Aortic smooth muscle cell (primary cell): ENCODE measurements around the gene VPS45. TPM values are rescaled to one million over a fixed set of nuclear protein-coding genes. Genes with fewer than 3 reads are reported as not detected.

ENCODE experiments used
- total RNA-seq: library from RNA; depleted of rRNA; stranded (reverse); fragments of >200 nt; gene quantifications from 2 replicates; pipeline ENCODE4 v1.2.3, GENCODE V29; 2014

VPS45 gene, protein sequence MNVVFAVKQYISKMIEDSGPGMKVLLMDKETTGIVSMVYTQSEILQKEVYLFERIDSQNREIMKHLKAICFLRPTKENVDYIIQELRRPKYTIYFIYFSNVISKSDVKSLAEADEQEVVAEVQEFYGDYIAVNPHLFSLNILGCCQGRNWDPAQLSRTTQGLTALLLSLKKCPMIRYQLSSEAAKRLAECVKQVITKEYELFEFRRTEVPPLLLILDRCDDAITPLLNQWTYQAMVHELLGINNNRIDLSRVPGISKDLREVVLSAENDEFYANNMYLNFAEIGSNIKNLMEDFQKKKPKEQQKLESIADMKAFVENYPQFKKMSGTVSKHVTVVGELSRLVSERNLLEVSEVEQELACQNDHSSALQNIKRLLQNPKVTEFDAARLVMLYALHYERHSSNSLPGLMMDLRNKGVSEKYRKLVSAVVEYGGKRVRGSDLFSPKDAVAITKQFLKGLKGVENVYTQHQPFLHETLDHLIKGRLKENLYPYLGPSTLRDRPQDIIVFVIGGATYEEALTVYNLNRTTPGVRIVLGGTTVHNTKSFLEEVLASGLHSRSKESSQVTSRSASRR
- total RNA-seq: 38.0 and 43.8 TPM in 2 replicates

DNA sequence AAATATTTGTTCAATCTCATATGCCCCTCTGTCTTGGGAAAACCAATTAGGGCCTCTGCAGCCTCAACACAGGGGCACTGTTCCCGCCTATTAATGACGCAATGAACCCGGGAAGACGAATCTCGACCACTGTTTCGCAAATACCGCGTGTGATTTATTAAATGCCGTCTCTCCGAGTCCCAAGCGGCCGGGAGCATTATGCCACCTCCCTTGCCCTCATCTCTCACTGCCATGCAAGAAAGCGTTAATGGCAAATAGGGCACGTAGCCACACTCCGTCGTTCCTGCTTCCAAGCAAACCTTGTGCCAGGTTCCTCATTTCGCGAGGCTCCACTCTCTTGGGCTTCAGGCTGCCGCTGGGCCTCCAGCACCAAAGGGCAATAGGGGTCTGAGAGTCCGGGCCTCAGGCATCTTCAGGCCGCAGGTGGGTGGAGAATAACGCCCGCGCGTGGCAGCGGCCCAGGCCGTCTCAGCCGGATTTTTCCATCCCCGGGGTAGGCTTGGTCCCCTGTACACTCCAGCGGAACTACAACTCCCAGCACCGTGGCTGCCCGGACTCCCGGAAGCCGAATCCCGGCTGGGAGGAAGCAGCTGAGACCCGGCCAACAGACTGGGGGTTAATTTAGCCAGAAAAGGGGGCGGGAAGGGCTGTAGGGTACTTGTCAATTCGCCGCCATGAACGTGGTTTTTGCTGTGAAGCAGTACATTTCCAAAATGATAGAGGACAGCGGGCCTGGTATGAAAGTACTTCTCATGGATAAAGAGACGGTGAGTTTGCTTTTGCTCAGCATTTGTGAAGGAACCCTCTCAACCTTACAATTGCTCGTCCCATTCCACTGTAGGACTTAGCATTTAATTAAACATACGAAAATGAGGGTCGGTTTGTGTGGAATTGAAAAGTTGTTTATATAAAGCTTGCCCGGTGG lies at the start of gene VPS45:
Gene VPS45, plus strand, starts transcription at position 593 of the 925 bp plus-strand sequence. Its CDS starts 82 bp downstream, at position 675.

GRCh38 chr1:150149271-150150132 lies 81.9 kb downstream of the VPS45 start, which contains the start of gene PLEKHO1:
PLEKHO1 (plus strand) TSS chr1:150149916; CDS start chr1:150150258, 342 bp downstream.

Other genes starting within 250 kb of the VPS45 start
- gene BOLA1, start 168.2 kb upstream of the VPS45 start, total RNA-seq: 7.3 and 9.1 TPM in 2 replicates
- 5.8 and 7.5 TPM in 2 replicates for gene SV2A, start 149.9 kb upstream of the VPS45 start, total RNA-seq
- gene SF3B4, start 140.0 kb upstream of the VPS45 start, total RNA-seq: 8.5 and 14.7 TPM in 2 replicates
- gene MTMR11, start 130.9 kb upstream of the VPS45 start, total RNA-seq: 6.3 and 10.1 TPM in 2 replicates
- 13.5 and 14.2 TPM in 2 replicates for gene OTUD7B, start 57.0 kb upstream of the VPS45 start, total RNA-seq
- gene PLEKHO1, start 82.1 kb downstream of the VPS45 start, total RNA-seq: 39.2 and 41.2 TPM in 2 replicates
- gene ANP32E, start 168.3 kb downstream of the VPS45 start, total RNA-seq: 28.8 and 36.5 TPM in 2 replicates
- not detected in 2 replicates for gene CA14, start 190.0 kb downstream of the VPS45 start, total RNA-seq
- 88.6 and 93.3 TPM in 2 replicates for gene APH1A, start 201.2 kb downstream of the VPS45 start, total RNA-seq
- 81.9 and 86.9 TPM in 2 replicates for gene C1orf54, start 205.0 kb downstream of the VPS45 start, total RNA-seq
- 8.9 and 9.6 TPM in 2 replicates for gene CIART, start 214.8 kb downstream of the VPS45 start, total RNA-seq
- gene MRPS21, start 226.1 kb downstream of the VPS45 start, total RNA-seq: 91.0 and 130 TPM in 2 replicates